ENCODE results near the gene EIF4A3. TPM values are rescaled to one million over a fixed set of nuclear protein-coding genes. Genes with fewer than 3 reads are reported as not detected.

Gene EIF4A3
- polyA plus RNA-seq, 1 of the 3 experiments (the other 2 are of a cell fraction): 335 TPM

- Histone ChIP-seq H3F3A (replicated peaks; ENCODE audit: insufficient read depth) (peaks cover 4% of the 10 kb centered on the region), H3K4me2 (no peak overlapping the region), H3K27me3 (ENCODE audit: insufficient read depth) (no peaks in the 10 kb centered on the region), H4K20me1 (ENCODE audit: insufficient read depth) (no peaks in the 10 kb centered on the region), H3K27ac (ENCODE audit: low read depth in 2 of 2, low read length in 1 of 2) (no peak overlapping the region), H3K9ac (no peak overlapping the region), H3K4me3 (ENCODE audit: low read depth in 2 of 2, low read length in 1 of 2) (no peak overlapping the region), H3K9me3 (no peaks in the 10 kb centered on the region), H3K36me3 (replicated peaks in 1 of 2; ENCODE audit: control insufficient read depth in 1 of 2, insufficient read depth in 2 of 2, low read length in 1 of 2) (no peaks in the 10 kb centered on the region), H2AFZ (ENCODE audit: low read depth) (no peak overlapping the region), H3K9me2 (no peaks in the 10 kb centered on the region), H3K79me2 (ENCODE audit: insufficient read depth) (peaks cover 5% of the 10 kb centered on the region; the same call in 1 of the 2 replicates), H3K4me1 (ENCODE audit: control insufficient read depth in 1 of 2, insufficient read depth in 2 of 2, low read depth in 1 of 2, low read length in 1 of 2) (0 out of 4 replicates have a peak, but pooled peaks cover 0 to 8% of the 10 kb centered on the region in 2 experiments)
- POLR2A ChIA-PET: no interaction called here
- WGBS (ENCODE audit: low lambda C conversion rate): 80% methylated on average over 5 of the region's 5 CpGs
- TF ChIP-seq SIN3A (IDR thresholded peaks at IDR 0.05; ENCODE audit: borderline replicate concordance, low read depth, low read length) (no peak), JUND (IDR thresholded peaks at IDR 0.05) (no peak), YY1 (IDR thresholded peaks at IDR 0.05; ENCODE audit: low read depth) (no peak), EZH2phosphoT487 (IDR thresholded peaks at IDR 0.05; ENCODE audit: borderline replicate concordance, low read depth) (no peak), RAD21 (IDR thresholded peaks at IDR 0.05; ENCODE audit: low read length) (no peak), IRF3 (IDR thresholded peaks at IDR 0.05; ENCODE audit: low read depth, low read length) (no peak), TAF1 (IDR thresholded peaks at IDR 0.05; ENCODE audit: borderline replicate concordance, low read depth, low read length) (no peak), REST (IDR thresholded peaks at IDR 0.05; ENCODE audit: low read depth, low read length) (no peak), FOXJ3 (CRISPR knock-in tag; IDR thresholded peaks at IDR 0.05) (no peak), SMC3 (IDR thresholded peaks at IDR 0.05; ENCODE audit: low read depth, low read length) (no peak), MEF2A (IDR thresholded peaks at IDR 0.05; ENCODE audit: borderline replicate concordance, low read depth) (no peak), RFX5 (IDR thresholded peaks at IDR 0.05; ENCODE audit: low read length) (no peak), MXI1 (IDR thresholded peaks at IDR 0.05; ENCODE audit: low read depth, low read length) (no peak), EP300 (IDR thresholded peaks at IDR 0.05; ENCODE audit: borderline replicate concordance in 1 of 2, low read depth in 1 of 2, low read length in 1 of 2) (no peak), NRF1 (IDR thresholded peaks at IDR 0.05; ENCODE audit: low read depth, low read length) (no peak), CHD2 (IDR thresholded peaks at IDR 0.05; ENCODE audit: low read length, partially characterized antibody) (no peak)
- TF ChIP-seq, protein P1, sequence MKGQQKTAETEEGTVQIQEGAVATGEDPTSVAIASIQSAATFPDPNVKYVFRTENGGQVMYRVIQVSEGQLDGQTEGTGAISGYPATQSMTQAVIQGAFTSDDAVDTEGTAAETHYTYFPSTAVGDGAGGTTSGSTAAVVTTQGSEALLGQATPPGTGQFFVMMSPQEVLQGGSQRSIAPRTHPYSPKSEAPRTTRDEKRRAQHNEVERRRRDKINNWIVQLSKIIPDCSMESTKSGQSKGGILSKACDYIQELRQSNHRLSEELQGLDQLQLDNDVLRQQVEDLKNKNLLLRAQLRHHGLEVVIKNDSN (IDR thresholded peaks at IDR 0.05; ENCODE audit: borderline replicate concordance, low read depth): no peak
- TF ChIP-seq, protein P2, sequence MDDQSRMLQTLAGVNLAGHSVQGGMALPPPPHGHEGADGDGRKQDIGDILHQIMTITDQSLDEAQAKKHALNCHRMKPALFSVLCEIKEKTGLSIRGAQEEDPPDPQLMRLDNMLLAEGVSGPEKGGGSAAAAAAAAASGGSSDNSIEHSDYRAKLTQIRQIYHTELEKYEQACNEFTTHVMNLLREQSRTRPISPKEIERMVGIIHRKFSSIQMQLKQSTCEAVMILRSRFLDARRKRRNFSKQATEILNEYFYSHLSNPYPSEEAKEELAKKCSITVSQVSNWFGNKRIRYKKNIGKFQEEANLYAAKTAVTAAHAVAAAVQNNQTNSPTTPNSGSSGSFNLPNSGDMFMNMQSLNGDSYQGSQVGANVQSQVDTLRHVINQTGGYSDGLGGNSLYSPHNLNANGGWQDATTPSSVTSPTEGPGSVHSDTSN (IDR thresholded peaks at IDR 0.05): no peak
- CTCF ChIA-PET: interaction anchor here (1.2 kb wide), 1 partner anchor 24 kb away, joined by 3 read pairs; no protein-coding TSS in a partner anchor
- DNase-seq: no peak
Observed at GRCh38 chr17:80154166-80154565, 7.2 kb upstream of the EIF4A3 start.
